ENCODE data around the gene DHX8. TPM values are rescaled to one million over a fixed set of nuclear protein-coding genes. Genes with fewer than 3 reads are reported as not detected.

Gene DHX8
- polyA plus RNA-seq, 3 donors = 21.8 to 35.6 (median 26.5) TPM

DNA sequence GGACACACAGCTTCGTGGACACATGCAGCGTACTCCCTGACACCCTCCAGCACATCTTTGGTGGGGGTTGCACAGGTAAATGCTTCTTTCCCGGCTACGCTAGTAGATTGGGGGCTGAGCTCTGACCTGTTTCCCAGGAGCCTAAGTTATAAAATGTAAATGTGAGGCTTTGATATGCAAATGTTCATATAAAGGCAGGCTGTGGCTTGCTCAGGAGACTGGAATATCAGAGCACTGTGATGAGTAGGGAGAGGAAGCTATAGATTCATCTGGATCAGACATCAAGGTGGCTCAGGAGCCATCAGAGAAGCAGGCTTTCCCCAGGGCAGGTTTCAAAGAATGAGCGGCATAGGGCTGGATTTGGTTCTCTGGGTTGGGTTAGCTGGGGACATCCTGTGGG, 65.7 kb downstream of the DHX8 start:
- H3K9me3 Mint-ChIP-seq = peaks cover 0 to 8% (median 2%) of the 10 kb centered on the region in 7 donors
- no peak overlapping the region for H3K4me3 ChIP-seq (replicated peaks in 1 of 3; ENCODE audit: low read depth in 2 of 3, low read length in 3 of 3)
- peaks cover 33 to 58% of the 10 kb centered on the region in 2 donors for H3K27me3 ChIP-seq (ENCODE audit: control insufficient read depth in 2 of 2, insufficient read depth in 2 of 2, low read length in 2 of 2)
- H3K36me3 Mint-ChIP-seq = peaks cover 5% of the 10 kb centered on the region in 2 donors
- H3K4me1 ChIP-seq (ENCODE audit: control insufficient read depth in 1 of 2, insufficient read depth in 2 of 2, low read length in 2 of 2) = peaks cover 21 to 23% of the 10 kb centered on the region in 2 donors
- no peak overlapping the region for H2AFZ ChIP-seq (ENCODE audit: insufficient read depth, low read depth, low read length, poor library complexity, severe bottlenecking)
- no peak for DNase-seq
- H3K79me2 ChIP-seq (ENCODE audit: insufficient read depth, low read length) = no peaks in the 10 kb centered on the region
- H3K27ac ChIP-seq (ENCODE audit: low read depth in 1 of 2, low read length in 2 of 2) = no peak overlapping the region
- H3K4me3 Mint-ChIP-seq = peak overlapping the region in 1 of 2 donors; percentile 26
- no peak overlapping the region for H3K27ac Mint-ChIP-seq
- H3K4me1 Mint-ChIP-seq = peaks cover 26% of the 10 kb centered on the region
- H3K27me3 Mint-ChIP-seq (ENCODE audit: low read depth in 3 of 3) = peaks cover 75 to 83% (median 82%) of the 10 kb centered on the region in 3 donors
- TF ChIP-seq CTCF (IDR thresholded peaks at IDR 0.05) = no peak
- H3K9me3 ChIP-seq (replicated peaks in 1 of 2; ENCODE audit: control insufficient read depth in 1 of 2, insufficient read depth in 1 of 2, low read length in 2 of 2) = peaks cover 0 to 6% of the 10 kb centered on the region in 2 donors
- intact Hi-C loops (cut with micrococcal nuclease) = no loop called here
- no peak overlapping the region for H3K4me2 ChIP-seq (replicated peaks; ENCODE audit: extremely low read depth, low read length, poor library complexity, severe bottlenecking)
- peaks cover 10% of the 10 kb centered on the region for H4K20me1 ChIP-seq (ENCODE audit: insufficient read depth, low read length)
- H3K36me3 ChIP-seq (replicated peaks in 1 of 2; ENCODE audit: control insufficient read depth in 1 of 2, insufficient read depth in 2 of 2, low read length in 2 of 2) = no peaks in the 10 kb centered on the region
- WGBS (ENCODE audit: insufficient coverage) = 91% methylated on average over 2 of the region's 5 CpGs
- no peak overlapping the region for H3K9ac ChIP-seq (ENCODE audit: insufficient read depth, low read length, poor library complexity, severe bottlenecking)

GRCh38 chr17:43550754-43551153, 67.0 kb downstream of the DHX8 start:
- peak overlapping the region in 1 of 2 donors; percentile 15 for H3K4me3 Mint-ChIP-seq

More at GRCh38 chr17:43550754-43551153, 67.0 kb downstream of the DHX8 start:
- no peaks in the 10 kb centered on the region for H3K36me3 ChIP-seq (replicated peaks in 1 of 2; ENCODE audit: control insufficient read depth in 1 of 2, insufficient read depth in 2 of 2, low read length in 2 of 2)
- no peak for TF ChIP-seq CTCF (IDR thresholded peaks at IDR 0.05)
- H3K4me2 ChIP-seq (replicated peaks; ENCODE audit: extremely low read depth, low read length, poor library complexity, severe bottlenecking) = no peak overlapping the region
- no peak for DNase-seq
- peaks cover 17 to 22% of the 10 kb centered on the region in 2 donors for H3K4me1 ChIP-seq (ENCODE audit: control insufficient read depth in 1 of 2, insufficient read depth in 2 of 2, low read length in 2 of 2)
- no peak overlapping the region for H3K4me3 ChIP-seq (replicated peaks in 1 of 3; ENCODE audit: low read depth in 2 of 3, low read length in 3 of 3)
- no peak overlapping the region for H3K9ac ChIP-seq (ENCODE audit: insufficient read depth, low read length, poor library complexity, severe bottlenecking)
- H3K27ac ChIP-seq (ENCODE audit: low read depth in 1 of 2, low read length in 2 of 2) = no peak overlapping the region
- H3K9me3 ChIP-seq (replicated peaks in 1 of 2; ENCODE audit: control insufficient read depth in 1 of 2, insufficient read depth in 1 of 2, low read length in 2 of 2) = no peaks in the 10 kb centered on the region
- H2AFZ ChIP-seq (ENCODE audit: insufficient read depth, low read depth, low read length, poor library complexity, severe bottlenecking) = no peak overlapping the region
- Mint-ChIP-seq H3K9me3 (peaks cover 0 to 8% (median 2%) of the 10 kb centered on the region in 7 donors), H3K27ac (no peak overlapping the region), H3K36me3 (no peaks in the 10 kb centered on the region), H3K27me3 (ENCODE audit: low read depth in 3 of 3) (peaks cover 69 to 81% (median 76%) of the 10 kb centered on the region in 3 donors), H3K4me1 (peaks cover 21% of the 10 kb centered on the region)
- peaks cover 30 to 55% of the 10 kb centered on the region in 2 donors for H3K27me3 ChIP-seq (ENCODE audit: control insufficient read depth in 2 of 2, insufficient read depth in 2 of 2, low read length in 2 of 2)
- intact Hi-C loops (cut with micrococcal nuclease) = no loop called here
- no peaks in the 10 kb centered on the region for H3K79me2 ChIP-seq (ENCODE audit: insufficient read depth, low read length)
- peaks cover 6% of the 10 kb centered on the region for H4K20me1 ChIP-seq (ENCODE audit: insufficient read depth, low read length)
- 88% methylated on average over 3 of the region's 4 CpGs for WGBS (ENCODE audit: insufficient coverage)
